ENCODE data around the gene VAPA.

VAPA gene

GRCh38 chr18:9987345-9987744, 73.5 kb downstream of the VAPA start:
- no peak overlapping the region for H3K4me3 ChIP-seq (ENCODE audit: low read depth, low read length)
- no peak for TF ChIP-seq MAX (IDR thresholded peaks at IDR 0.05; ENCODE audit: low read depth, low read length)
- DNase-seq (ENCODE audit: low read depth): no peak

GRCh38 chr18:9987931-9988330, 74.1 kb downstream of the VAPA start:
- H3K4me3 ChIP-seq (ENCODE audit: low read depth, low read length): no peak overlapping the region
- no peak for TF ChIP-seq POLR2A (IDR thresholded peaks at IDR 0.05; ENCODE audit: extremely low read depth, insufficient read length)
- TF ChIP-seq CTCF (IDR thresholded peaks at IDR 0.05; ENCODE audit: low read depth, low read length): no peak
- TF ChIP-seq MAX (IDR thresholded peaks at IDR 0.05; ENCODE audit: low read depth, low read length): no peak
- TF ChIP-seq MYC (IDR thresholded peaks at IDR 0.05; ENCODE audit: low read depth, low read length): no peak
- no peak for DNase-seq (ENCODE audit: low read depth)

- TF ChIP-seq MYC (IDR thresholded peaks at IDR 0.05; ENCODE audit: low read depth, low read length) (no peak), POLR2A (IDR thresholded peaks at IDR 0.05; ENCODE audit: extremely low read depth, insufficient read length) (no peak), MAX (IDR thresholded peaks at IDR 0.05; ENCODE audit: low read depth, low read length) (no peak), CTCF (IDR thresholded peaks at IDR 0.05; ENCODE audit: low read depth, low read length) (no peak)
- no peak for DNase-seq (ENCODE audit: low read depth)
- no peak overlapping the region for H3K4me3 ChIP-seq (ENCODE audit: low read depth, low read length)
Observed at GRCh38 chr18:9988665-9989064, 74.8 kb downstream of the VAPA start.

DNA sequence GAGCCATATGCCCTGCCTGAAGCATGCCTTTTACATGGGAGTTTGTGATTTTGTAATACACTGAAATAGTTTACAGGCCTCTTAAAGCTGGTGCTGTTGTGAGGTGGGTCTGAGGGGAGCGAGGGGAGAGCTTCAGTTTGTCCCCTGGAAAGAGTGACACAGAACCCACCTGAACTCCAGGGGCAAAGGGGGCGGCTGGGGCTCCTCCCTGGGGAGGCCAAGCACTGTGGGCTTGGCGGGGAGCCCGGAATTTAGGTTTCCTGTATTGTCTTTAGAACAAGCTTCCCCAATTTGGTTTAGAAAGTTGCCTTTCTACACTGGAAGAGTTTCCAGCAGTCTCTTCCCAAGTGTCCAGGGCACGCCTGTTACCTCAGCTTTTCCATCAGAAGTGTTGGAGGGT, 75.7 kb downstream of the VAPA start:
- DNase-seq (ENCODE audit: low read depth): peak; percentile 12
- H3K4me3 ChIP-seq (ENCODE audit: low read depth, low read length): no peak overlapping the region
- TF ChIP-seq POLR2A (IDR thresholded peaks at IDR 0.05; ENCODE audit: extremely low read depth, insufficient read length) (no peak), CTCF (IDR thresholded peaks at IDR 0.05; ENCODE audit: low read depth, low read length) (no peak), MAX (IDR thresholded peaks at IDR 0.05; ENCODE audit: low read depth, low read length) (no peak), MYC (IDR thresholded peaks at IDR 0.05; ENCODE audit: low read depth, low read length) (no peak)

GRCh38 chr18:9991011-9992000, 77.5 kb downstream of the VAPA start:
- TF ChIP-seq MYC (IDR thresholded peaks at IDR 0.05; ENCODE audit: low read depth, low read length) (no peak), POLR2A (IDR thresholded peaks at IDR 0.05; ENCODE audit: extremely low read depth, insufficient read length) (no peak)
- H3K4me3 ChIP-seq (ENCODE audit: low read depth, low read length): no peak overlapping the region
- no peak for DNase-seq (ENCODE audit: low read depth)

GRCh38 chr18:9992300-9992972, 78.6 kb downstream of the VAPA start:
- no peak for DNase-seq (ENCODE audit: low read depth)
- TF ChIP-seq MAX (IDR thresholded peaks at IDR 0.05; ENCODE audit: low read depth, low read length): no peak
- TF ChIP-seq POLR2A (IDR thresholded peaks at IDR 0.05; ENCODE audit: extremely low read depth, insufficient read length): no peak
- TF ChIP-seq MYC (IDR thresholded peaks at IDR 0.05; ENCODE audit: low read depth, low read length): no peak
- TF ChIP-seq CTCF (IDR thresholded peaks at IDR 0.05; ENCODE audit: low read depth, low read length): no peak

More at GRCh38 chr18:9992300-9992972, 78.6 kb downstream of the VAPA start:
- no peak overlapping the region for H3K4me3 ChIP-seq (ENCODE audit: low read depth, low read length)

Measured in NB4 (cell line).